Measurements from ENCODE around the gene GUK1.

Gene GUK1

GRCh38 chr1:228114827-228115226, 25.3 kb upstream of the GUK1 start:
- DNase-seq (ENCODE audit: low read depth, low spot score): no peak
- H3K4me3 ChIP-seq: no peak overlapping the region
- H3K9ac ChIP-seq (ENCODE audit: insufficient read length): no peak overlapping the region
- H3K36me3 ChIP-seq (ENCODE audit: insufficient read depth, low read length): no peaks in the 10 kb centered on the region
- no peak for TF ChIP-seq POLR2AphosphoS5 (IDR thresholded peaks at IDR 0.05; ENCODE audit: borderline replicate concordance, low read depth, low read length)
- no peak for TF ChIP-seq EZH2 (IDR thresholded peaks at IDR 0.05)
- TF ChIP-seq FOXP2 (optimal IDR thresholded peaks at IDR 0.05; ENCODE audit: control extremely low read depth, extremely low read length, insufficient read depth): no peak
- H3K27ac ChIP-seq: no peak overlapping the region
- peaks cover 8% of the 10 kb centered on the region; the same call in 1 of the 2 replicates for H3K9me3 ChIP-seq (ENCODE audit: low read depth, low read length)

- Histone ChIP-seq H3K9ac (ENCODE audit: insufficient read length) (no peak overlapping the region), H3K4me3 (no peak overlapping the region), H3K36me3 (ENCODE audit: insufficient read depth, low read length) (no peaks in the 10 kb centered on the region), H3K9me3 (ENCODE audit: low read depth, low read length) (peaks cover 8% of the 10 kb centered on the region; the same call in 1 of the 2 replicates), H3K27ac (no peak overlapping the region)
- DNase-seq (ENCODE audit: low read depth, low spot score): no peak
- TF ChIP-seq EZH2 (IDR thresholded peaks at IDR 0.05) (no peak), POLR2AphosphoS5 (IDR thresholded peaks at IDR 0.05; ENCODE audit: borderline replicate concordance, low read depth, low read length) (no peak), FOXP2 (optimal IDR thresholded peaks at IDR 0.05; ENCODE audit: control extremely low read depth, extremely low read length, insufficient read depth) (no peak)
Observed at GRCh38 chr1:228117335-228117734, 22.7 kb upstream of the GUK1 start.

- no peaks in the 10 kb centered on the region for H3K36me3 ChIP-seq (ENCODE audit: insufficient read depth, low read length)
- no peak overlapping the region for H3K9ac ChIP-seq (ENCODE audit: insufficient read length)
- no peak overlapping the region for H3K27ac ChIP-seq
- no peak overlapping the region for H3K4me3 ChIP-seq
- no peak for TF ChIP-seq EZH2 (IDR thresholded peaks at IDR 0.05)
- no peak for TF ChIP-seq FOXP2 (optimal IDR thresholded peaks at IDR 0.05; ENCODE audit: control extremely low read depth, extremely low read length, insufficient read depth)
- no peak for TF ChIP-seq POLR2AphosphoS5 (IDR thresholded peaks at IDR 0.05; ENCODE audit: borderline replicate concordance, low read depth, low read length)
- H3K9me3 ChIP-seq (ENCODE audit: low read depth, low read length): peaks cover 8% of the 10 kb centered on the region; the same call in 1 of the 2 replicates
- no peak for DNase-seq (ENCODE audit: low read depth, low spot score)
Observed at GRCh38 chr1:228118040-228118439, 22.0 kb upstream of the GUK1 start.

GRCh38 chr1:228120351-228120750, 19.7 kb upstream of the GUK1 start:
- TF ChIP-seq POLR2AphosphoS5 (IDR thresholded peaks at IDR 0.05; ENCODE audit: borderline replicate concordance, low read depth, low read length) (no peak), EZH2 (IDR thresholded peaks at IDR 0.05) (no peak), FOXP2 (optimal IDR thresholded peaks at IDR 0.05; ENCODE audit: control extremely low read depth, extremely low read length, insufficient read depth) (no peak)
- no peak overlapping the region for H3K4me3 ChIP-seq

GRCh38 chr1:228120857-228121489, 19.1 kb upstream of the GUK1 start:
- H3K27ac ChIP-seq: no peak overlapping the region
- no peak overlapping the region for H3K9ac ChIP-seq (ENCODE audit: insufficient read length)
- no peaks in the 10 kb centered on the region for H3K36me3 ChIP-seq (ENCODE audit: insufficient read depth, low read length)
- H3K4me3 ChIP-seq: no peak overlapping the region
- DNase-seq (ENCODE audit: low read depth, low spot score): no peak
- peaks cover 8% of the 10 kb centered on the region; the same call in 1 of the 2 replicates for H3K9me3 ChIP-seq (ENCODE audit: low read depth, low read length)
- TF ChIP-seq FOXP2 (optimal IDR thresholded peaks at IDR 0.05; ENCODE audit: control extremely low read depth, extremely low read length, insufficient read depth): no peak
- no peak for TF ChIP-seq POLR2AphosphoS5 (IDR thresholded peaks at IDR 0.05; ENCODE audit: borderline replicate concordance, low read depth, low read length)
- no peak for TF ChIP-seq EZH2 (IDR thresholded peaks at IDR 0.05)

More at GRCh38 chr1:228120351-228120750, 19.7 kb upstream of the GUK1 start:
- DNase-seq (ENCODE audit: low read depth, low spot score): no peak
- Histone ChIP-seq H3K9me3 (ENCODE audit: low read depth, low read length) (peaks cover 8% of the 10 kb centered on the region; the same call in 1 of the 2 replicates), H3K36me3 (ENCODE audit: insufficient read depth, low read length) (no peaks in the 10 kb centered on the region), H3K9ac (ENCODE audit: insufficient read length) (no peak overlapping the region), H3K27ac (no peak overlapping the region)

- no peaks in the 10 kb centered on the region for H3K36me3 ChIP-seq (ENCODE audit: insufficient read depth, low read length)
- no peak for TF ChIP-seq POLR2AphosphoS5 (IDR thresholded peaks at IDR 0.05; ENCODE audit: borderline replicate concordance, low read depth, low read length)
- TF ChIP-seq EZH2 (IDR thresholded peaks at IDR 0.05): no peak
- no peak for TF ChIP-seq FOXP2 (optimal IDR thresholded peaks at IDR 0.05; ENCODE audit: control extremely low read depth, extremely low read length, insufficient read depth)
- peaks cover 5% of the 10 kb centered on the region; the same call in 1 of the 2 replicates for H3K9me3 ChIP-seq (ENCODE audit: low read depth, low read length)
- no peak overlapping the region for H3K4me3 ChIP-seq
- no peak for DNase-seq (ENCODE audit: low read depth, low spot score)
- no peak overlapping the region for H3K9ac ChIP-seq (ENCODE audit: insufficient read length)
- no peak overlapping the region for H3K27ac ChIP-seq
Observed at GRCh38 chr1:228122921-228123441, 17.1 kb upstream of the GUK1 start.

- DNase-seq (ENCODE audit: low read depth, low spot score): no peak
- no peaks in the 10 kb centered on the region for H3K36me3 ChIP-seq (ENCODE audit: insufficient read depth, low read length)
- H3K9me3 ChIP-seq (ENCODE audit: low read depth, low read length): 0 out of 2 replicates have a peak, but pooled peaks cover 2% of the 10 kb centered on the region
- H3K4me3 ChIP-seq: no peak overlapping the region
- H3K27ac ChIP-seq: no peak overlapping the region
- TF ChIP-seq FOXP2 (optimal IDR thresholded peaks at IDR 0.05; ENCODE audit: control extremely low read depth, extremely low read length, insufficient read depth): no peak
- no peak for TF ChIP-seq EZH2 (IDR thresholded peaks at IDR 0.05)
- TF ChIP-seq POLR2AphosphoS5 (IDR thresholded peaks at IDR 0.05; ENCODE audit: borderline replicate concordance, low read depth, low read length): no peak
- no peak overlapping the region for H3K9ac ChIP-seq (ENCODE audit: insufficient read length)
Observed at GRCh38 chr1:228123505-228123904, 16.6 kb upstream of the GUK1 start.

GRCh38 chr1:228125185-228125584, 14.9 kb upstream of the GUK1 start:
- Histone ChIP-seq H3K9ac (ENCODE audit: insufficient read length) (no peak overlapping the region), H3K27ac (no peak overlapping the region), H3K4me3 (no peak overlapping the region), H3K9me3 (ENCODE audit: low read depth, low read length) (no peaks in the 10 kb centered on the region), H3K36me3 (ENCODE audit: insufficient read depth, low read length) (no peaks in the 10 kb centered on the region)
- no peak for DNase-seq (ENCODE audit: low read depth, low spot score)
- TF ChIP-seq EZH2 (IDR thresholded peaks at IDR 0.05): no peak
- no peak for TF ChIP-seq FOXP2 (optimal IDR thresholded peaks at IDR 0.05; ENCODE audit: control extremely low read depth, extremely low read length, insufficient read depth)
- TF ChIP-seq POLR2AphosphoS5 (IDR thresholded peaks at IDR 0.05; ENCODE audit: borderline replicate concordance, low read depth, low read length): no peak

Data from SK-N-MC (cell line).